Measurements from ENCODE around the gene ITGA8. TPM values are rescaled to one million over a fixed set of nuclear protein-coding genes. Genes with fewer than 3 reads are reported as not detected.

The ITGA8 gene
- polyA plus RNA-seq, 3 donors: not detected

DNA sequence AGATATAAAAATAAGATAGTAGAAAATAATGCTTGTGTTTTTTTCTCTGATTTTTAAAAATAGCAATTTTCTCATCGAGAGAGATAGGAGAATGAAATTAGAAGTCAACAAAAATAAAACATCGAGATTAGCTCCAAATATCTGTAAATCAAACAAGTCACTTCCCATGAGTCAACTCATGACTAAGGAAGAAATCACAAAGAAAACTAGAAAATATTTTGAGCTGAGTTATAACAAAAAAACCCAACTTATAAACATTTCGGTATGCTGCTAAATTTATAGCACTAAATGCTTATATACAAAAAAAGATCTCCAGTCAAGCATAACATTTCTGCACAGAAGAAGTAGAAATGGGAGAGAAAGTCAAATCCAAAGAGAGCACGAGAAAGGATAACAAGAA lies 140.1 kb downstream of the ITGA8 start:
- Histone ChIP-seq H3K9ac (ENCODE audit: insufficient read depth, low read length, poor library complexity, severe bottlenecking) (no peak overlapping the region), H4K20me1 (ENCODE audit: insufficient read depth, low read length) (no peaks in the 10 kb centered on the region), H3K27ac (ENCODE audit: low read depth in 1 of 2, low read length in 2 of 2) (no peak overlapping the region), H3K4me3 (replicated peaks in 1 of 3; ENCODE audit: low read depth in 2 of 3, low read length in 3 of 3) (no peak overlapping the region), H3K27me3 (ENCODE audit: control insufficient read depth in 2 of 2, insufficient read depth in 2 of 2, low read length in 2 of 2) (no peaks in the 10 kb centered on the region), H2AFZ (ENCODE audit: insufficient read depth, low read depth, low read length, poor library complexity, severe bottlenecking) (no peak overlapping the region), H3K79me2 (ENCODE audit: insufficient read depth, low read length) (no peaks in the 10 kb centered on the region), H3K4me2 (replicated peaks; ENCODE audit: extremely low read depth, low read length, poor library complexity, severe bottlenecking) (no peak overlapping the region), H3K36me3 (replicated peaks in 1 of 2; ENCODE audit: control insufficient read depth in 1 of 2, insufficient read depth in 2 of 2, low read length in 2 of 2) (no peaks in the 10 kb centered on the region), H3K9me3 (replicated peaks in 1 of 2; ENCODE audit: control insufficient read depth in 1 of 2, insufficient read depth in 1 of 2, low read length in 2 of 2) (no peaks in the 10 kb centered on the region), H3K4me1 (ENCODE audit: control insufficient read depth in 1 of 2, insufficient read depth in 2 of 2, low read length in 2 of 2) (no peaks in the 10 kb centered on the region)
- DNase-seq: no peak
- peaks cover 0 to 4% (median 0%) of the 10 kb centered on the region in 3 donors for H3K27me3 Mint-ChIP-seq (ENCODE audit: low read depth in 3 of 3)
- TF ChIP-seq, protein P1, sequence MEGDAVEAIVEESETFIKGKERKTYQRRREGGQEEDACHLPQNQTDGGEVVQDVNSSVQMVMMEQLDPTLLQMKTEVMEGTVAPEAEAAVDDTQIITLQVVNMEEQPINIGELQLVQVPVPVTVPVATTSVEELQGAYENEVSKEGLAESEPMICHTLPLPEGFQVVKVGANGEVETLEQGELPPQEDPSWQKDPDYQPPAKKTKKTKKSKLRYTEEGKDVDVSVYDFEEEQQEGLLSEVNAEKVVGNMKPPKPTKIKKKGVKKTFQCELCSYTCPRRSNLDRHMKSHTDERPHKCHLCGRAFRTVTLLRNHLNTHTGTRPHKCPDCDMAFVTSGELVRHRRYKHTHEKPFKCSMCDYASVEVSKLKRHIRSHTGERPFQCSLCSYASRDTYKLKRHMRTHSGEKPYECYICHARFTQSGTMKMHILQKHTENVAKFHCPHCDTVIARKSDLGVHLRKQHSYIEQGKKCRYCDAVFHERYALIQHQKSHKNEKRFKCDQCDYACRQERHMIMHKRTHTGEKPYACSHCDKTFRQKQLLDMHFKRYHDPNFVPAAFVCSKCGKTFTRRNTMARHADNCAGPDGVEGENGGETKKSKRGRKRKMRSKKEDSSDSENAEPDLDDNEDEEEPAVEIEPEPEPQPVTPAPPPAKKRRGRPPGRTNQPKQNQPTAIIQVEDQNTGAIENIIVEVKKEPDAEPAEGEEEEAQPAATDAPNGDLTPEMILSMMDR (IDR thresholded peaks at IDR 0.05): no peak
- WGBS (ENCODE audit: insufficient coverage): no CpG with 5 or more reads among the region's 4 CpGs
- H3K36me3 Mint-ChIP-seq: no peaks in the 10 kb centered on the region
- intact Hi-C loops (cut with micrococcal nuclease): no loop called here
- no peak overlapping the region for H3K4me3 Mint-ChIP-seq
- no peaks in the 10 kb centered on the region for H3K4me1 Mint-ChIP-seq
- no peak overlapping the region for H3K27ac Mint-ChIP-seq
- H3K9me3 Mint-ChIP-seq: peaks cover 0 to 4% (median 3%) of the 10 kb centered on the region in 7 donors

DNA sequence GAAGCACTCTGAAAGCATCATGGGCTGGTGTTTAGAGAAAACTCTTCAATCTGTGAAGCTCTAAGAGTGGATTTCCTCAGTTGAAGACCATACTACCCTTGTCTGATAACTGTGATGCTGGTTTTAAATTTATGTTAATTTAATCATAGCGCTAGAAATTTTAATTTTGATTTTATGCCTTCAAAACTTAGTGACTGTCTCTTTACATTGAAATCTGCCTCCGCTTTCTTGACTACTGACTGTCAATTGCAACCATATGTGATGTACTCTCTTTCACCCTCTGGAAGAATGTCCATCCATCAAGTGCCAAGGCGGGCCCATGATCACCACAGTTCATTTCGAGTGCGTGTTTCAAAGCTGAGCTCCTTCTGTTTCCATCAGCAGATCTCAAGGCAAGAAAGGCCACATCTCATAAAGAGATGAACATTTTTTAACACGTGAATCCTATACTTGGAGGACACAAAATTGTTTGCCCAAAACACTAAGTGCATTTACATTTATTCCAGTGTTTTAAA lies 147.1 kb downstream of the ITGA8 start:
- H4K20me1 ChIP-seq (ENCODE audit: insufficient read depth, low read length): no peaks in the 10 kb centered on the region
- no peaks in the 10 kb centered on the region for H3K27me3 ChIP-seq (ENCODE audit: control insufficient read depth in 2 of 2, insufficient read depth in 2 of 2, low read length in 2 of 2)
- WGBS (ENCODE audit: insufficient coverage): 88% methylated on average over 4 of the region's 6 CpGs
- H2AFZ ChIP-seq (ENCODE audit: insufficient read depth, low read depth, low read length, poor library complexity, severe bottlenecking): no peak overlapping the region
- H3K9ac ChIP-seq (ENCODE audit: insufficient read depth, low read length, poor library complexity, severe bottlenecking): no peak overlapping the region
- H3K4me3 ChIP-seq (replicated peaks in 1 of 3; ENCODE audit: low read depth in 2 of 3, low read length in 3 of 3): no peak overlapping the region
- peaks cover 1 to 3% (median 2%) of the 10 kb centered on the region in 3 donors for H3K27me3 Mint-ChIP-seq (ENCODE audit: low read depth in 3 of 3)
- no peak for DNase-seq
- no peak overlapping the region for H3K4me2 ChIP-seq (replicated peaks; ENCODE audit: extremely low read depth, low read length, poor library complexity, severe bottlenecking)
- H3K79me2 ChIP-seq (ENCODE audit: insufficient read depth, low read length): no peaks in the 10 kb centered on the region
- intact Hi-C loops (cut with micrococcal nuclease): no loop called here
- H3K27ac ChIP-seq (ENCODE audit: low read depth in 1 of 2, low read length in 2 of 2): no peak overlapping the region
- no peak overlapping the region for H3K27ac Mint-ChIP-seq
- no peaks in the 10 kb centered on the region for H3K4me1 Mint-ChIP-seq
- no peak overlapping the region for H3K4me3 Mint-ChIP-seq
- no peaks in the 10 kb centered on the region for H3K36me3 Mint-ChIP-seq
- no peaks in the 10 kb centered on the region for H3K9me3 ChIP-seq (replicated peaks in 1 of 2; ENCODE audit: control insufficient read depth in 1 of 2, insufficient read depth in 1 of 2, low read length in 2 of 2)
- no peaks in the 10 kb centered on the region for H3K36me3 ChIP-seq (replicated peaks in 1 of 2; ENCODE audit: control insufficient read depth in 1 of 2, insufficient read depth in 2 of 2, low read length in 2 of 2)
- H3K9me3 Mint-ChIP-seq: peaks cover 0 to 2% (median 0%) of the 10 kb centered on the region in 7 donors
- H3K4me1 ChIP-seq (ENCODE audit: control insufficient read depth in 1 of 2, insufficient read depth in 2 of 2, low read length in 2 of 2): no peaks in the 10 kb centered on the region
- TF ChIP-seq, protein P1 (IDR thresholded peaks at IDR 0.05): no peak
